GM19328 (cell line): ENCODE measurements around the gene TMIGD1.

Experiments used
- ATAC-seq: cut with Tn5 transposase; IDR thresholded peaks from one replicate; pipeline ENCODE4 v1.9.1; 2021; ENCODE audit warnings: mild to moderate bottlenecking, moderate library complexity; ENCODE audit not compliant: unreplicated experiment

TMIGD1 gene, protein sequence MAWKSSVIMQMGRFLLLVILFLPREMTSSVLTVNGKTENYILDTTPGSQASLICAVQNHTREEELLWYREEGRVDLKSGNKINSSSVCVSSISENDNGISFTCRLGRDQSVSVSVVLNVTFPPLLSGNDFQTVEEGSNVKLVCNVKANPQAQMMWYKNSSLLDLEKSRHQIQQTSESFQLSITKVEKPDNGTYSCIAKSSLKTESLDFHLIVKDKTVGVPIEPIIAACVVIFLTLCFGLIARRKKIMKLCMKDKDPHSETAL

DNA sequence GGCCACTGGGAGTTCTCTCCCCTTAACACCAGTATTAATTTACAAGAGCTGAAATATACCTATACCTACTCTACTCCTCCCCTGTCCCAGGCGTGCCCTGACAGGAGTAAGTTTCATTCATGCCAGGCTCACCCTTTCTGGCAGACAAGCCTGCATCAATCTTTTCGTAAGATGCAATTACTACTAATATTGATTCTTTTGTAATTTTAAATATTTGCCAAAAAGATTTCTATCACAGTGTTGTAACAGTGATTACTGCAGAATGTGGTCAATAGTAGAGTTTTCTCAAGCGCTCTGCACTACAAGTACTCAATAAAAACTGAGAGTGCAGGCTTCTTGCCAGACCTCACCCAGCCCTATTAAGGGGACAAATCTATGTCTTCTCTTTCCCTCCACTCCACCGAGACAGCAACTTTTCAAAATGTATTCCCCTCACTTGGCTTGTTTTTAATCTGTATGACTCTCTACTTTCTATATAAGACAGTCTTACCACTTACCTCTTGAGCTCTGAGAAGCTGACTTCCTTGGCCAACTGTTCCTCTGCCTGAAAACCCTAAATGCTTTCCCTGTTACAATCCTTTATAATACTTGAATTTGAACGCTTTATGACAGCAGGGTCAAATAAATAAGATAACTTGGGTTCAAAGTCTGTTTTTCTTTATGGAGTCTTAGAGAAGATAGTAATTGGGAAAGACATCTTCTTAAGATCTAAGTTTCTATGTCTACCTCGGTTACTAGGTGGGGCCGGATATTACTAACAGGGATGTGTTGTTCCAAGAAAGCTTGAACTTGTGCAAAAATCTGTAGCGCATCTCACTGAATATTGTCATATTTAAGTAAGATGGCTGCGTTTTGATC lies at the start of gene TMIGD1:
Gene TMIGD1 (minus strand): TSS at position 555 of the 858 bp plus-strand sequence. CDS start 1,924 bp downstream, outside the sequence.
- ATAC-seq: no peak

DNA sequence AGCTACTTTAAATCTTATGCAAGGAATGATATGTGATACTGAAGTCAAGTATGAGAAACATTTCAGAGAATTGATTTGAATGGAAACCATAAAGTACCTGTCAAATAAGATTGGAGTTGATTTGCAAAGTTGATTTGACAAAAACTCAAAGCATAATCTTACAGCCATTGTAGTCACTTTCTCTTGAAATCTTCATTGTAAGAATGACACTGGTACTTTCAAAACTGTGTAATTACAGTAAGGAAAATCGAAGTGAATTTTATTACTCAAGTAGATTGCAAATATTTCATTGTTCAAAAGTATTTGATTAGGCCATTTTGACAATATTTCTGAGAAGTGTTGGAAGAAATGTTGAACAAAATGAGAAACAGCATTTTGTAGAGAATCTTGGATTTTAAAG lies 48.5 kb upstream of the TMIGD1 start:
- no peak for ATAC-seq

DNA sequence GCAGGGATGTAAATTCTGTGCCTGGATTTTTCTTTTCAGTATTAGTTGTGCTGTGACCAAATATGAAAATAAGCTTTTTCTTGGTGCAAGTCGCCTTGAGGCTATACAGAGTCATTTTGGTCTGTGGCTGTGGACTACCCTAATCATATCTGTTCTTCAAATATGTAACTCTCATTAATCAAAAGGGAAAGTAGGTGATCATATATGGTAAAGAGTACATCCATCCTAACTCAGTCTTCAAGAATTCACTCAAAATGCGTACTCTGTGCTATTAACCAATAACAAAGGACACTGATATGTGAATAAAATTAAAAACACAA lies 47.4 kb upstream of the TMIGD1 start:
- no peak for ATAC-seq

DNA sequence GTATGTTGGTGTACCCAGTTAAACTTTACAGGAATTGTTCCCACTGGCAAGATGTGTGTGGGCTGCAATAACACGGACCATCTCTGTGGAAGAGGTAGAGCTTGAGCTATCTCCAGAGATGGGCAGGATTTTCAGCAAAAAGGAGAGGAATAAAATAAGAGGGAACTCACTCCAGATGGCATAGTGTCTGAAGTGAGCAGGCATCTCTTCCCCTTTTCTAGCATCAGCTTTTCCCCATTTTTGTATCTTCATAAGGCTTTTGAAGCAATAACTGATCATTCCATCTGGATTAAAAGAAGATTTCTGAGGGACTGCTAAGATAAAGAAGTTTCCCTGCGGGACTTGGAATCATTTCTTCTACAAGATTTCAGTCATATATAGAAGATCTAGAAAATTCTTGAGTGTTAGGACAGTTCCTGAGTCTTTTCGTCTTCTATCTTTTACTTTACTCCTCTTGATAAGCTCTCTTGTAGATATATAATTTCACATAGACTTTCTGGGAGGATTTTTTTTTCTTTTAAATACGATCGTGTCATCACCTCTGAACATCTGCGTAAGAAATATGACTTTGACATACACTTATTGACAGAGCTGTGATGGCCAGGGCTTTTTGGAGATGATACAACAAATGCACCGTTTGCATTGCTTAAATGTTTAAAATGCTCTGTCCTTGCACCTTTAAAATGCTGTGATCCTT lies 46.9 kb upstream of the TMIGD1 start:
- no peak for ATAC-seq

GRCh38 chr17:30379903-30380381 lies 46.1 kb upstream of the TMIGD1 start:
- ATAC-seq: no peak

- peak; percentile 15 for ATAC-seq
Measured at GRCh38 chr17:30379303-30379902, 45.5 kb upstream of the TMIGD1 start.

- ATAC-seq: peak; percentile 81
Measured at GRCh38 chr17:30378825-30379302, 45.0 kb upstream of the TMIGD1 start, which contains the start of gene CPD. CPD (plus strand) TSS chr17:30378927; CDS start chr17:30378981, 54 bp downstream.

DNA sequence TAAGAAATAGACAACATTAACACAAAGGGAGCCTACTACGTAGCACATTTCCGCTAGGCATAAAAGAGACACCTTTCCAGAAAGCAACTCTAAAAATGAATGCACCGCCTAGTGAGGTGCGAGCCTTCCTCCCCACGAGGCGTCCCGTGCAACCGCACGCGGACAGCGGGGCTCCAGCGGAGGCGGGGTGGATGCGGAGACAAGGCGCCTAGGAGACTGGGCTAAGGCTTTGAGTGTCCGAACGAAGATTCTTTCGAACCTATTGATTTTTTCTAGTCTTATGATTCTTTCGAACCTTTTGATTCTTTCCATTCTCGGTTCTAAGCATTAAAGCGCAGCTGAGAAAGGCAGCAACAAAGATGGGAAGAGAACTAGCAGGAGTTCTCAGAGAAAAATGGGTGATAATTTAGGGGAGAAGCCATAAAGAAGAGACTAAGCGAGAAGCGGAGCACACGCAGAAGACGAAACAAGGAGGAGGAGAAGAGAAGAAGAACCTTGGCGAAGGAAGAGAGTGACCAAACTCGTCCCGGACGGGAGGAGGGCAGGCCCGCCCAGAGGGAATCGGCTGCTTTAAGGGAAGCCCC lies 44.5 kb upstream of the TMIGD1 start:
- no peak for ATAC-seq

GRCh38 chr17:30377574-30378240 lies 43.9 kb upstream of the TMIGD1 start:
- no peak for ATAC-seq

DNA sequence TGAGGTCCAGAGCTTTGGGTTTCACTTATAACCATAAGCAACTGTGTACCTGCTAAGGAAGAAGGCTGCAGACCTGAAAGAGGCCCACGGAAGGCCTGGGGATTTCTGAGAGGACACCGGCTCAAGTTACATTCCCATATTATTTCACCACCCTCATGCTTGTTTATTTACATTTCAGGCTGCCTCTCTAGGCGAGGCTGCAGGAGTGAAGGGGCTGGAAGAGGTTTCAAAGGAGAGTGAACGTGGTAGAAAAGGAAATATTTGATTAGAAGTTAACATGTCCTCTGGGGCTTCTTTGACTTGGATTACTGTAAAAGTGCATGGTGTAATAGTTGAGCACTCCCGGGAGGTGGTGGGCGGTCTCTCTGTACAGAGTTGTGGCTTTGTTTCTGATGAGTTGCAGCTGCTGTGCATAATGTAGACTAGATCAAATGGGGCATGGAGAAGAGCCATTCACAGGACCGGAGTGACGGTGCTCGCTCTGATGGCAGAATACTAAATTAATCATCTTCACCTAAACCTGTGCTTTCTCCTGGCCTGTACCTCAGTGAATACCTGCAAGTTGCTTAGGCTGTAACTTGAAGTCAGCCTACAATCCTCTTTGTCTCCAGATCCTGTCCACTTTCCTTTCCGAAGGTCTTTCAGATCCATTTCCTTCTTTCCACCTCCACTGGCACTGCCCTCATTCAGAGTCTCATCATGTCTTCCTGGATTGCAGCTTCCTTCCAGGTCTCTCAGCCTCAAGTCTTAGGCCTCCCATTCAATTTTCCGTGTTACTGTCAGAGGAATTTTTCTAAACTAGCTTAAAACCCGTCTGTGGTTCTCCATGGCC lies 43.0 kb upstream of the TMIGD1 start:
- ATAC-seq: no peak

- ATAC-seq: no peak
Measured at GRCh38 chr17:30375661-30376060, 41.8 kb upstream of the TMIGD1 start.

DNA sequence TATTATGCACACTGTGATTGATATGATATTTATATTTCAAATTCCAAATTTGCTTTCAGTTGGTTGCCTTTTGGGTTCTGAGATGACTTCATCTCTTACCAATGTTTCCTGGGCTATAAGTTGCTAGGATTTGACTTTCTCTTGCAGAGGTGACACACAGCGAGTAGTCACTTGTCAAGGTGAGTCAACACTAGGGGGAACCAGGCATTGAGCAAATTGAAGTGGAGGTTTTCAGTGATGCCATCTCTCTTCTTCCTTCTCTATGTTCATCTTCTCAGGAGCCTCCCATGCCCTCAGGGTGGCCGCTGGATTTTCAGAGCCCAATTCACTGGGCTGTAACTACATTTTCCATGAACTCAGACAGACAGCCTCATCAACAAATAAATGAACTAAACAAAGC lies 38.9 kb upstream of the TMIGD1 start:
- ATAC-seq: no peak

- ATAC-seq: no peak
Measured at GRCh38 chr17:30369995-30370394, 36.1 kb upstream of the TMIGD1 start.

DNA sequence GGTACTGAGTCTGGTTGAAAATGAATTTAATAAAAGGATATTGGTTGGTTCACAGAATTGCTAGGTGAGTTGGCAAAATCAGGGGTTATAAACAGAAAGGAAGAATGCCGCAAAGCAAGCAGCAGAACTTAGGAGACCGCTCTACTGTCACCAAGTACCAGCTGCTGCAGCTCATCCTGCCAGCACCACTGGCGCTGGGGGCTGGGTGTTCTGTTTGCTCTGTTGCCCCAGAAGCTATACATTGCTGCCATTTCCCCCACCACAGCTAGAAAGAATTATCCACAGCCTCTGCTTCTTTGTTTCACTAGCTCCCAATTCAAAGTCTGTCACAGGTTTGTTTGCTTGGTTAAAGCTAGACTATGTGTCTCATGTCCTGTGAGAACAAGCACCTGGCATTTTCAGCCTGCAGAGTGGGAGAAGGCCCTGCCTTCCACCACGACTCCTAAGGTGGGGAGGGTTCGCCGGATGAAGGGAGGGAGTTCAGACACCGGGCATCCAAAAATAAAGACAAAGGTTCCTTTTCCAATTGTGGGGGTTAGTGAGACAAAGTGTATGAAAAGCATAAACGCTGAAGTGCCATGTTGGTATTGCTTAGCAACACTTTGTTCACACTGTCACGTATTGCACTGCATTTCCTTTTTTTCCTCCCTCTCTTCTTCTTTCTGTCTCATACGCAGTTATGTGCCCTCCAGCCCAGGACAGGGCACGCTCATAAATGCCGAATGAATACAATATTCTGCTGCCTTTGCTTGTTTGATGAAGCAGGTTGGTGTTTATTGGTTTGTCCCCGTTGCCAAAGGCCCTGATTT lies 35.3 kb upstream of the TMIGD1 start:
- ATAC-seq: no peak

DNA sequence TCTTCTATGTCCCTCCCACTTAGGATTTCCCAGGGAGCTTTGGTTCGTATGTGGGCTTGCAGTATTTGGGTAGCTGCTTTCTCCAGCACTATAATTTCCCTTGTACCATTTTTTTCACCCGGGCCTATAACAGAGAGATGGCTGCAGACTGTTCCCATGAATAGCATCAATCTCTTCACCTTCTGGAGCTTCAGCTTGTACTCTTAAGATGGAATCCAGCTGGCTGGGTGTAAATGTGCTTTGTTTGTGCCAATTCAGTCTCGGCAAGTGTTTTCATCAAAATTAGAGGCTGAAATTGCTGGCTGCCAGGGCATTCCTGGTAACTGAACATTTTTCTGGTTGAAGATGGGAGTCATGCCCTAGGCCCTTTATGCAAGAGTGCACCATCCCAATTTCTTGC lies 32.7 kb upstream of the TMIGD1 start:
- no peak for ATAC-seq

DNA sequence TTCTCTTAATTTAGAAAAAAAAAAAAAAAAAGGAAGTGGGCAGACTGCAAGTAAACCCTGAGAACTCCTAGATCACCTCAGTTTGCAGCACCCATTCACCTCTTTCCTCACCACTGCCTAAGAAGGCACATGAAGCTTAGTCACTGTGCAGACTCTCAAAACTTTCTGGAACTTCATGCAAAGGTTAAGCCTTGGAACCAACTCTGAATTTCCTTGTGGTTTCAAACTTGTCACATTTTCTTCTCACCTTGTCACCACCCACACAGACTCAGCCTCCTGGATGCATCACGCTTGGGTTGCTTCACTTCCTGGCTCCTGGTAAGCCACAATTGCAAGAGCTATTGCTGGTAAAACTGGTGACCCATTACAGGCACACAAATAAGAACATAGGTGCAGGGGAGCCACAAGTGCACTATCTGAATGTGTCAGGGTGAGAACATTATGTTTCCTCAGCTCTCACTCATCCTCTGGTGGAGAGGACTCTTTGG lies 29.9 kb upstream of the TMIGD1 start:
- peak; percentile 74 for ATAC-seq

GRCh38 chr17:30361766-30362279 lies 28.0 kb upstream of the TMIGD1 start:
- ATAC-seq: no peak
